ENCODE measurements around the gene STT3B.

STT3B gene

GRCh38 chr3:31522152-31522551 lies 10.6 kb upstream of the STT3B start:
- DNase-seq: peak; percentile 53

DNA sequence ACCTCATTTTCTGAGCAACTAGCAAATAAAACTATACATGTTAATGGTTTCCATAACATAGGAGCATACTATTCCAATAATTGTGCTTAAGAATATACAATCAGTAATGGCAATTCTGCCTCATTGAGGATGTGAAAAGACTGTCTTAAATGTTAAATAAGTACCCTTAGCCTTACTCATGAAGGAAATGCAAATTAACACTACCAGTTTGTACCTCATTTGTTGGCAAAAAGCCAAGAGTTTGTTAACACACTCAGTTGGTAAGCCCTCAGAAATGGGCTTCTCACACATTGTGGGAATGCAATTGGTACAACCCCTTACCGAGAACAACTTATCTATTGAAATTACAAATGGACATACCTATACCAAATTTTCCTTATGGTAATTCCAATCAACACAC lies 9.2 kb upstream of the STT3B start:
- no peak for DNase-seq

DNA sequence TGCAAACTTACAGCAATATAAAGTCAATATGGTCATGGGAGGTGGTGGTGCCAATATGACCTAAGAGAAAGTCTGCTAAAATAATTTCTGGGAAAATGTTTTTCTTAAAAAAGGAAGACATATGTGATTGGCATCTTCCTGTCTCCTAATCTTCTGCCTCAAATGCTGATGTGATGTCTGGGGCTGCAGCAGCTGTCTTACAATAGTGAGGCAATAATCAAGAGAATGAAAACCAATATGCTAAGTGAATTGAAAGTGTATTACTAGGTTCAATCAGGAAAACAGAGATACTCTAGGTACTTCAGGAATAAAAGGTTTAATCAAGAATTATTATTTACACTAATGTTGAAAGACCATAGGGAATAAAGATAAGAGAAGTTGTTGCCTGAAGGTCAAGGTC lies 7.2 kb upstream of the STT3B start:
- DNase-seq: no peak

DNA sequence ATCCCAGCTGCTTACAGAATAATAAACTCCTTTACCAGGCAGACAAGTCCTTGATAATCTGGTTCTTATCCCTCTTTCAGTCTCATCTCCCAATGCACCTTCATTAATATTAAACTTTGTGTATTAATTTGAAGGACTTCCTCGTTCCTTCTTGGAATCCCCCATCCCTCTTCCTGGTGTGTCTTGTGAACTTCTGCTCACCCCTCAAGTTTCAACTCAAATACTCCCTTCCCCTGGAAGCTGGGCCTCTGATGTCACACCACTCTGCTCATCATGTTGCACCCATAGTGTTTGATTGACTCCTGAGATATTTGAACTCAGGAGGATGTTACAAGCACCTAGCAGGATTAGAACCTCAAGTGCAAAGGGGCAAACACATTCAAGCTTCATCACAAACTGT lies 3.3 kb upstream of the STT3B start:
- DNase-seq: no peak

DNA sequence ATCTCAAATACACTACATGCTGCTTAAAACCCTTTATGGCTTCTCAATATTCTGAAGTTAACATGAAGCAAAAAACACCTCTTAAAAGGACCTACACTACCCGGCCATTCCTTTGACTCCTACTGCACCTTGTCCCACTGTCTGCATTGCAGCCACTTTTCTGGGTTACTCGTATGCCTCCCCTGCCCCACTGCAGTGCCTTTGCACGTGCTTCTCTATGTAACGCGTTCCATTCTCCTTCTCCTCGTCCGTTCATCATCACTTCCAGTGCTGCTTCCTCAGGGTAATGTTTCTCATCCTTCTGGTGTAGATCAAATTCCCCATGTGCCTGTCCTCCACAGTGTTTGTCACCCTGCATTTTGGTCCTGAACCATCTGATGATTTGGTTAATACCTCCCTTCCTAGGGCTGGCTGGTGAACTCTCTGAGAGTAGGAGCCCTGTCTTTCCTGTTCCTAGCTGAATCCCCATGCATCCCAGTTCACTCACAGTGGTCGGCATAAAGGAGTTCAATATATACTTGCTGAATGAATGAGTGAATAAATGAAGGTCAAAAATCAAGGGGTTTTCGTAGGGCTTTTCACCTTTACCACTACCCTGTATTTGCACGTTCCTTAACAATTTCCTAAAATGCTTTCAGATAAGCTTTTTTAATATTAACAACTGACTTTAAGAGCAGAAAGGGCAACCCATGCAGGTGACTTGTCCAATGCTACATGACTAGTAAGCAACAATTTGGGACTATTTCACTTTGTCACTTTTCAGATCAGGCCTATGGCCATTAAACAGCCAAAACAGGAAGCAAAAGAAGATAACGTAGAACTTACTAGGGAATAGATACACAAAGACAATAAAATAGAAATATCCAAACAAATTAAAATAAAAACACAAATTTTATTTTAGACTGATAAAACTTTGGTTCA lies 2.4 kb upstream of the STT3B start:
- no peak for DNase-seq

- no peak for DNase-seq
Measured at GRCh38 chr3:31530960-31531335, 1.8 kb upstream of the STT3B start.

GRCh38 chr3:31531452-31531991 lies 1.2 kb upstream of the STT3B start:
- DNase-seq: no peak

GRCh38 chr3:31531992-31532586 lies 636 bp upstream of the STT3B start:
- peak; percentile 98 to 99 for DNase-seq

DNA sequence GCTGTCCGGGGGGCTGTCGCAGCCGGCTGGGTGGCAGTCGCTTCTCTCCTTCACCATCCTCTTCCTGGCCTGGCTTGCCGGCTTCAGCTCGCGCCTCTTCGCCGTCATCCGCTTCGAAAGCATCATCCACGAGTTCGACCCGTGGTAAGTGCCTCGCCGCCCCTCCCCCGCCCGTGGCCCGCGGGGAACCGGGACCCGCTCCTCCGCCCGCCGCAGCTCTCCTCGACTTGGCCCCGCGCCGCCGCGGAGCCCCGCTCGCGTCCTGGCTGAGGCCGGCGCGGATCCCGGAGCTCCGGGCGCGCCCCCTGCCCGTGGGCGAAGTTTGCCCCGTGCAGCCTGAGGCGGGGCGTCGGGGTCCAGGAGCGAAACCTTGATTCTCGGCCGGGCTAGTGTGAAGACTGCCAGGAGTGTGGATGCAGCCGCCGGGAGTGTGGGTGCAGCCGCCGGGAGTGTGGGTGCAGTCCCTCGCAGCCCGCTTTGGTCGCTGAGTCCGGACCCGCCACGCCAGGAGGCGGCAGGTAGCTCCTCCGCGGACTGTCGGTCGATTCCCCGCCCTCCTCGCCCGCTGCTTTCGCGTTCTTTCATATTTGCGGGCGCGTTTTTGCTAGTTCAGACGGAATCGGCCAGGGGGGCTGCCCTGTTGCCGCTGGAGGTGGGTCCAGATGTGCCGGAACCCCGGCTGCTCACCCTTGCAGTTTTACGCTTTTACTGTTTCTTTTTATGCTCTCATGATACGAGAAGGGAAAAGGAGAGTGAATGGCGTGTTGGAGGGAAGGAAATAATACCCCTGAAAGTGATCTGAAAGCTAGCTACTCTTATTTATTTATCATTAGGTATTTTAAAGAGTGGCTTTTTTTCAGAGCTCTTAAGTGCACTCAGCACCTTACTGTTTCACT lies 692 bp downstream of the STT3B start:
- peak; percentile 56 for DNase-seq

DNA sequence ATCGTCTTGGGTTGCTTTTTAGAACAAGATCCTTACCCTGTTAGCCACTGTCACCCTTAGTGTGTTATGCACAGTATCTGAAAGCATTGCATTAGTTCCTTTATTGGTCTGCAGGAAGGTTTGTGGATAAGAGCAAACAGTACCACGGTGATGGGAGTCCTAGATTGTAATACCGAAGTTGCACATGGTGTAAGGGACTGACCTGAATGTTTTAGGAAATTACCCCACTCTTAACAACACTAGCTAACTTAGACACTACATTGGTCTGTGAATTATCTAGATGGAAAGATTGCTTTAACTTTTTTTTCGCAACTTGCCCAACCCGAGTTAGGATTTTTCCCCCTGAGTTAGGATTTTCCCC lies 1.3 kb downstream of the STT3B start:
- DNase-seq: peak in 1 of 2 donors; percentile 23

GRCh38 chr3:31536497-31536896 lies 3.8 kb downstream of the STT3B start:
- DNase-seq: peak in 1 of 2 donors; percentile 7

DNA sequence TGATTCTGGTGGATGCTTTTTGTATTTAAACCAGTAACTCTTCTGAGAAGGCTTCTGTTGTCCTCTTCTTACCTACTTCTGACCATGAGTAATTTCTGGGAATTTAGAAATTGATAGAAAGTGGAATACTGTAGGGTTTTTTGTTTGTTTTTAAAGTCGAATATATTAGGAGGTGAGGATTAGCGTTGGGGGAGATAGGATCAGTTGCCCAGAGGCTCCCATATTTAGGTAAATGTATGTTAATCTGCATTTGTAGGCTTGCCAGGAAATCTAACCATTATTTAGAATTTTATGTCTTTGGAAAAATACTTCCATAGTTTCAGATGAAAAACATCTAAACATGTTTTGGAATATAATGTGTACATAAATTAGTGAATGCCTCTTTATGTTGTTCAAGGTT lies 6.1 kb downstream of the STT3B start:
- no peak for DNase-seq

- no peak for DNase-seq
Measured at GRCh38 chr3:31539275-31539674, 6.5 kb downstream of the STT3B start.

- peak in 1 of 2 donors; percentile 28 for DNase-seq
Measured at GRCh38 chr3:31541089-31541488, 8.4 kb downstream of the STT3B start.

- DNase-seq: no peak
Measured at GRCh38 chr3:31542246-31542645, 9.5 kb downstream of the STT3B start.

GRCh38 chr3:31543375-31543774 lies 10.7 kb downstream of the STT3B start:
- DNase-seq: no peak

DNA sequence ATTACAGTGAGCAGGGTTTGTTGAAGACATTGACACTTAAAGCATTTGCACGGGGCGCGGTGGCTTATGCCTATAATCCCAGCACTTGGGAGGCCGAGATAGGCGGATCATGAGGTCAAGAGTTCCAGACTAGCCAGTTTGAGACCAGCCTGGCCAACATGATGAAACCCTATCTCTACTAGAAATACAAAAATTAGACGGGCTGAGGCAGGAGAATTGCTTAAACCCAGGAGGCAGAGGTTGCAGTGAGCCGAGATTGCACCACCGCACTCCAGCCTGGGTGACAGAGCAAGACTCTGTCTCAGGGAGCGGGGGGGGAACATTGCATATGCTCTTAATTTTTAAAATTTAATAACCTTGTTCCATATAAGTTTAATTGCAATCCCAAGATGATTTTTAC lies 11.9 kb downstream of the STT3B start:
- peak in 1 of 2 donors; percentile 21 for DNase-seq

DNA sequence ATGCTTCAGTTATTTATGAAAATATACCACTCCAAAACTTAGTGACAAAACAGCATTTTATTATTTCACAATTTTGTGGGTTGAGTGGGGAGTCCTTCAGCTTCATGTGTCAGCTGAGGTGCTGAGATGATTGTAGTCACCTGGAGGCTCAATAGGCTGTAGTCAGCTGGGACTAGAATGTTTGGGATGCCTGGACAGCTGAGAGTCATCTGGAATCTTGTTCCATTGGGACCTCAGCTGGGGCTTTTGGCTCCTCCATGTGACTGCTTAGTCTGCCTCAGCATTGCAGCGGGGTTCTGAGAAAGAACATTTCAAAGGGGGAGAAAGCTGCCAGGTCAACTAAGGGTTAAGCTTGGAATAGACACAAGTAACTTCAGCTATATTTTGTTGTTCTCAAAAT lies 13.4 kb downstream of the STT3B start:
- DNase-seq: no peak

GRCh38 chr3:31546725-31547124 lies 14.0 kb downstream of the STT3B start:
- DNase-seq: no peak

DNA sequence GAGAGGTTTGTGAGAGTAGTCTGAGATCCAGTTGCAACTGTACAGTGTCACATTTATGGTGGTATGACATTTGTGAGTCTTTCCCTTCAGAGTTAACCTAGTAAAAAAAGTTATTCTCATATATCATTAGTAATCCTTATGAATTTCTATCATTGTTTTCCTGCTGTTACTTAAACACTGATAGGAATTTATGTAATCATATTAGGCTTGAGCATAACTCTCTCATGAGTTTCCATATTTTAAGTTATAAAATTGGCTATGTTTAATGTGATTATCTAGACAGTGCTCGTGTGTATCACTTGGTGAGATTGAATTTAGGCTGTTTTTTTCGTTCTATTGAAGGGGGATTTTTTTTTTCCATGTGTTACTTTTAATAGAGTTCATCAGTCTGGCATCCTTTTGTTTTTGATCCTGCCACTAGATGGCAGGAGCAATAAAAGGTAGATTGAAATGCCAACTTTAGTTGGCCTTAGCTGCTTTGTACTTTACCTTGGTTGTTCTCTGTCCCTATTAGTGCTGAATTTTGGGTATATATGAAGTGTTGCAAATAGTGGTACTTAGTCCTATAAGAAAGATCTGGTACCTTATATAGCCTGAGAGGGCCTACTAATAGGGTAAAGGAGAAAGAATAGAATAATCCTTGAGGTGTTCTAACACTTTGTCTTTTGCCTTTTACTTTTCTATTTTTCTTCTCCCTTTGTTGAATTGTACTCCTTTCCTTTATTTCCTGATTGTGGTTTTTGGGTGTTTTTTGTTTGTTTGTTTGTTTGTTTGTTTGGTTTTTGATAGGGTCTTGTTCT lies 17.9 kb downstream of the STT3B start:
- DNase-seq: peak in 1 of 2 donors; percentile 58

- no peak for DNase-seq
Measured at GRCh38 chr3:31551646-31552045, 18.9 kb downstream of the STT3B start.

DNA sequence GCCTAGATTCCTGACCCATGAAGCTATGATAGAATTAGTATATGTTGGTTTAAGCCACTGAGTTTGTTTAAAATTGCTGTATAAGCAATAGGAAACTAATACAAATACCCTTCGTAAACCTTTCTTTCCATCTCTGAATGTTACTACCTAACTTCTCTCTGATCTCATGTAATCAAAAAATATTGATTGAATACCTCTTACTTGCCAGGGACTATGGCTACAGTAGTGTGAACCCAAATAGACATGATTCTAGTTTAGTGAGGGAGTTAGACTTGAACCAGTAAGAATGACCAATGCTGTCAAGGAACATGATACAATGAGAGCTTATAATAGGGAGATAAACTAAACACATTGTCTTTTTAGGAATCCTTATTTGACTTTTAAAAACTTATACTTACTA lies 19.4 kb downstream of the STT3B start:
- DNase-seq: no peak
